Measurements from ENCODE around the gene PLEKHO1.

- TF ChIP-seq KLF16 (tag by site-specific recombination; IDR thresholded peaks at IDR 0.05): no peak
- TF ChIP-seq CTCF (tag by site-specific recombination; IDR thresholded peaks at IDR 0.05): no peak
- TF ChIP-seq RBAK (tag by site-specific recombination; IDR thresholded peaks at IDR 0.05): no peak
- TF ChIP-seq HIC1 (tag by site-specific recombination; IDR thresholded peaks at IDR 0.05): no peak
- no peak for TF ChIP-seq PATZ1 (tag by site-specific recombination; IDR thresholded peaks at IDR 0.05)
- no peak for TF ChIP-seq ZEB2 (tag by site-specific recombination; IDR thresholded peaks at IDR 0.05)
- no peak for TF ChIP-seq ZBTB11 (tag by site-specific recombination; conservative IDR thresholded peaks at IDR 0.05; ENCODE audit: low read depth)
- no peak for TF ChIP-seq REST (tag by site-specific recombination; IDR thresholded peaks at IDR 0.05)
Observed at GRCh38 chr1:150154143-150154542, 4.4 kb downstream of the PLEKHO1 start.

Measured in HEK293 (cell line).